ENCODE measurements around the gene RTN4RL1.

The RTN4RL1 gene

DNA sequence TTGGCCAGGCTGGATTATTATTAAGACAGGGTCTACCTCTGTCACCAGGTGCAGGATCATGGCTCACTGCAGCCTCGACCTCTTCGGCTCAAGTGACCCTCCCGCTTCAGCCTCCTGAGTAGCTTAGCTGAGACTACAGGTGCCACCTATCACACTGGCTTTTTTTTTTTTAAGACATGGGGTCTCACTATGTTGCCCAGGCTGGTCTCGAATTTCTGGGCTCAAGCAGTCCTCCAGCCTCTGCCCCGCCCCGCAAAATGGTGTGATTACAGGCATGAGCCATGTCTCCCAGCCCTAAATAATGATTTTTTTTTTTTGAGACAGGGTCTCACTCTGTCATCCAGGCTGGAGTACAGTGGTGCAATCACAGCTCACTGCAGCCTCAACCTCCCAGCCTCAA lies 22.5 kb upstream of the RTN4RL1 start:
- in situ Hi-C loops (cut with MboI; ENCODE audit: low sequenced_read_pairs) = no loop called here

DNA sequence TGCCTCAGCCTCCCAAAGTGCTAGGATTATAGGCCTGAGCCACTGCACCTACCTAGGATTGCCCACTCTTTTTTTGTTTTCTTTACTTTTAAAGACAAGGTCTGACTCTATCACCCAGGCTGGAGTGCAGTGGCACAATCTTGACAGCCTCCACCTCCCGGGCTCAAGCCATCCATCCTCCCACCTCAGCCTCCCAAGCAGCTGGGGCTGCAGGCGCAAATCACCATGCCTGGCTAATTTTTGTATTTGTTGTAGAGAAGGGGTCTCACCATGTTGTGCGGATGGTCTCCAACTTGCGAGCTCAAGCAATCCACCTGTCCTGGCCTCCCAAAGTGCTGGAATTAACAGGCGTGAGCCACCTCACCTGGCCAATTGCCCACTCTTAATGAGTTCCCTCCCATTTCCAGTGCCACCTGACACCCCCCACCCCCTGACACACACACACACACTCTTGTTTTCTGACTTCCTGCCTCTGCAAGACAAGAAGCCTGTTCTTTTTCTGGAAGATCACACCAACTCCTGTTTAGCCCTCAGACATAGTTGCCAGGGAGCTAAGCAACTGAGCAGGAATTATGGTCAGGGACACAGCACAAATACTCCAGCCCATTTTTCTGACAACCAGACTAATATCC lies 19.2 kb upstream of the RTN4RL1 start:
- in situ Hi-C loops (cut with MboI; ENCODE audit: low sequenced_read_pairs) = no loop called here

DNA sequence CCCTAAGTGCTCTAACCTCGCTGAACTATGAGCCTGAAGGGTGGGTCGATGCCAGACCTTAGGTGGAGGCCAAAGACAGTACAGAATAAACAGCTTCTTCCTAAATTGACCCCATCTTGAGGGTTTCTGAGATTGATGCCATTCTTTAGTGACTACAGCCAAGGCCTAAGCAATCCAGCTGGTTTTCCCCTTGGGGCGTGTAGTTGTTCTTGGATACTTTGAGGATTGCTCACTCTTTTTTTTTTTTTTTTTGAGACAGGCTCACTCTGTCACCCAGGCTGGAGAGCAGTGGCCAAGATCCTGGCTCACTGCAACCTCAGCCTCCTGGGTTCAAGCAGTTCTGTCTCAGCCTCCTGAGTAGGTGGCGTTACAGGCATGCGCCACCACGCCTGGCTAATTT lies 18.7 kb upstream of the RTN4RL1 start:
- in situ Hi-C loops (cut with MboI; ENCODE audit: low sequenced_read_pairs) = no loop called here

DNA sequence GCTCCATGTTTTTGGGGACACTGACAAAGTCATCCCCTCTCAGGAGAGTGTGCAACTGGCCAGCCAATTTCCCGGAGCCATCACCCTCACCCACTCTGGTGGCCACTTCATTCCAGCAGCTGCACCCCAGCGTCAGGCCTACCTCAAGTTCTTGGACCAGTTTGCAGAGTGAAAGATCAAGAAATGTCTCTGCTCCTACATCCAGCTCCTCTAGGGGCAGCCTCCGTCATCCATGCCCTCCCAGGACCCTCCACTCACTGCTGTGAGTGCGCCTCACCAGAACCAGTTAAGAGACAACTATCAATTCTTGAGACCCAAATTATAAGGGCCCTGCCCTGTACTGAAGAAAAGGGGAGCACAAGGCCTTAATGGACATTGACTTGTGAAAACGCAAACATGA lies 17.8 kb upstream of the RTN4RL1 start:
- in situ Hi-C loops (cut with MboI; ENCODE audit: low sequenced_read_pairs) = no loop called here

DNA sequence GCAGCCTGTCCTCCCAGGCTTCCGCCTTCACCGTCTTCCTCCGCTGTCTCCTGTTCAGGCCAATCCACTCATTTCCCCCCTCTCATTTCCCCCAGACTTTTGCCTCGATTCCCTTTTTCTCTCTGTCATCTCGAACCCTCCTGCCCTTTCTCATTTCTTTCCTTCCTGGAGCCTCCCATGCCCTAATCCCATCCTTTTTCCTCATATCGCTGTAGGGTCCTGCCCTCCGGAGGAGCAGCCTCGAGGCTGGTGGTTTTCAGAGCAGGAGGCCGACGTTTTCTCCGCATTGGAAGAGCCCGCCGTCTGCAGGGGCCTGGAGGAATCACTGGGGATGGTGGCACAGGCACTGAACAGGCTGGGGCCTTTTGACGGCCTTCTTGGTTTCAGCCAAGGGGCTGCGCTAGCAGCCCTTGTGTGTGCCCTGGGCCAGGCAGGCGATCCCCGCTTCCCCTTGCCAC lies 17.3 kb upstream of the RTN4RL1 start:
- in situ Hi-C loops (cut with MboI; ENCODE audit: low sequenced_read_pairs) = no loop called here

DNA sequence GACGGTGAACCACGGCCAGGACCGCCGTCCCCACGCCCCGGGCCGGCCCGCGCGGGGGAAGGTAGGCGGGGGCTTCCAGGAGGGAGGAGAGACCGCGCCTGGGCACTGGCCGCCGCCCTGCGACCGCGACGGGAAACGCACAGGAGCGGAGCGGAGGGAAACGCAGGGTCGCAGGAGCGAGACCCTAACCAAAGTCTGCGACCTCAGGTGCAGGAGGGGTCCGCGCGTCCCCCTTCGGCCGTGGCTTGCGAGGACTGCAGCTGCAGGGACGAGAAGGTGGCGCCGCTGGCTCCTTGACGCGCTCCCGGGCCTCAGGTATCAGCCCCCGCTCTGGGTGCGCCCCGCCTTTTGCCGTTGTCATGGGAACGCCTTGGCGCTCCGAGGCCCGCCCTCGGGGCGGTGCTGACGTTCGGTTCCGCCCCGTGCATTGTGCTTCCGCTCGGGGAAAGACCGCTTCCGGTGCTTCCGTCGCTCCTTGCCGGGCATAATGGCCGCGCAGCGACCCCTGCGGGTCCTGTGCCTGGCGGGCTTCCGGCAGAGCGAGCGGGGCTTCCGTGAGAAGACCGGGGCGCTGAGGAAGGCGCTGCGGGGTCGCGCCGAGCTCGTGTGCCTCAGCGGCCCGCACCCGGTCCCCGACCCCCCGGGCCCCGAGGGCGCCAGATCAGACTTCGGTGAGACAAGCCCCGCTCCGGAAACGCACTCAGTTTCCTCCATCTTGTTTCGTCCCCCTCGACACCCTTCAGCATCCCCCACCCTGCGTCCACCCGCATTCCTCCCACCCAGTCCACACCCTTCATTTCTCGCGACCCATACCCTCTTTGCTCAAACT lies 16.6 kb upstream of the RTN4RL1 start, which contains the start of gene OVCA2:
OVCA2 (plus strand) TSS at position 462 of the 829 bp plus-strand sequence; CDS start at position 488, 26 bp downstream.
- in situ Hi-C loops (cut with MboI; ENCODE audit: low sequenced_read_pairs) = no loop called here

DNA sequence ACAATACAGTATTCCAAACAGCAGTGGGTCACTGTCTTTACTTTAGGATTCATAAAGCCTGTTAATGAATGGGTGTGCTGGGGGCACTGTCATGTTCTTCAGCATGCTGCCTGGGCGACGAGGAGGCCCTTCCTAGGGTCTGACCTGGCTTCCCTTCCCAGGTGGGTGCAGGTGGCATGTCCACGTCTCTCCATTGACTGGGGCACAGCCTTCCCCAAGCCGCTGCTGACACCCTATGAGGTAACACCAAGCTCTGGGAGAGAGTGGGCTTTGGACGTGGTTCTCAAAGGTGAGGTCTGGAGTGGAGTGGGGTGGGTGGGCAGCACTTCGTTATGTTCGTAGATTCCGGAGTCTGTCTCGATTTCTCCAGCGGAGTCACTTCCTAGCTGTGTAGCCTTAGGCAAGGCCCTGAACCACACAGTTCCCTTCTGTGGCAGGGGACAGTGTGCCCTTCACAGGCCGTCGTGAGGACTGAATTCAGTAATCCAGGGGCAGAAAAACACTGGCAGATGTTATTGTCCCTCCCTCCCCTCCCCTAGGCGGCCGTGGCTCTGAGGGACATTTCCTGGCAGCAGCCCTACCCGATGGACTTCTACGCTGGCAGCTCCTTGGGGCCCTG lies 15.9 kb upstream of the RTN4RL1 start:
- in situ Hi-C loops (cut with MboI; ENCODE audit: low sequenced_read_pairs) = no loop called here

DNA sequence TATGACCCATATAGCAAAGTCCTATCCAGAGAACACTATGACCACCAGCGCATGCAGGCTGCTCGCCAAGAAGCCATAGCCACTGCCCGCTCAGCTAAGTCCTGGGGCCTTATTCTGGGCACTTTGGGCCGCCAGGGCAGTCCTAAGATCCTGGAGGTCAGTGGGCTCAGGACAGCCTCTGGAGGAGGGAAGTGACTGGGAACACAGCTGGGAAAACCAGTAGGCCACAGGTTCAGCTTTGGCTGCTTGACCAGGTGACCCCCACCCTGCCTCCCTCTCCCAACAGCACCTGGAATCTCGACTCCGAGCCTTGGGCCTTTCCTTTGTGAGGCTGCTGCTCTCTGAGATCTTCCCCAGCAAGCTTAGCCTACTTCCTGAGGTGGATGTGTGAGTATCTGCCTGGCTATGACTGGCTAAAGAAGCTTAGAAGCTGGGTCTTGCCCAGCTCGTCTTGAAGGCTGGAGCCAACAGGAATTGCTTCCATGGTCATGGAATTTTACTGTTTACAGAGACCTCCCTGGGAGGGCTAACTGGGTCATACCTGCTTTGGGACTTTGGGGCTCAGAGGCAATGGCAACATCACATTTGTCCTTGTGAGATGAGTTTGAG lies 15.2 kb upstream of the RTN4RL1 start:
- in situ Hi-C loops (cut with MboI; ENCODE audit: low sequenced_read_pairs) = no loop called here

DNA sequence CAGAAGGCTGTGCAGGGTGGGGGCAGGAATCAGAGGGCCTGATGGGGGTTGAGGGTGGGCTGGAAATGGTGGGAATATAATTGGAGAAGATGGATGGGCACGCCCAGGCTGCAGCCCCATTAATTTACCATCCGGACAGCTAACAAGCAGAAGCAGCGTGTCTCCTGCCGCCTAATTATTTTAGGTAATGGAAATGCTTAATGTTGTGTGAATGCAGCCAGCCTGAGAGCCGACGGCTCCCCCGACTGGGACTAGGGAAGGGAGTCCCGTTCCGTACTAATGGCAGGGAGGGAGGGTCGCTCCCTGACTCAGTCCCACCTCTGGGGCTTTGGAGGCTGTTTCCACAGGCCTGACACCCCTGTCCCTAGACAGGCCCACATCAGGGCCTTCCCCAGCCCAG lies 12.0 kb upstream of the RTN4RL1 start:
- in situ Hi-C loops (cut with MboI; ENCODE audit: low sequenced_read_pairs) = no loop called here

DNA sequence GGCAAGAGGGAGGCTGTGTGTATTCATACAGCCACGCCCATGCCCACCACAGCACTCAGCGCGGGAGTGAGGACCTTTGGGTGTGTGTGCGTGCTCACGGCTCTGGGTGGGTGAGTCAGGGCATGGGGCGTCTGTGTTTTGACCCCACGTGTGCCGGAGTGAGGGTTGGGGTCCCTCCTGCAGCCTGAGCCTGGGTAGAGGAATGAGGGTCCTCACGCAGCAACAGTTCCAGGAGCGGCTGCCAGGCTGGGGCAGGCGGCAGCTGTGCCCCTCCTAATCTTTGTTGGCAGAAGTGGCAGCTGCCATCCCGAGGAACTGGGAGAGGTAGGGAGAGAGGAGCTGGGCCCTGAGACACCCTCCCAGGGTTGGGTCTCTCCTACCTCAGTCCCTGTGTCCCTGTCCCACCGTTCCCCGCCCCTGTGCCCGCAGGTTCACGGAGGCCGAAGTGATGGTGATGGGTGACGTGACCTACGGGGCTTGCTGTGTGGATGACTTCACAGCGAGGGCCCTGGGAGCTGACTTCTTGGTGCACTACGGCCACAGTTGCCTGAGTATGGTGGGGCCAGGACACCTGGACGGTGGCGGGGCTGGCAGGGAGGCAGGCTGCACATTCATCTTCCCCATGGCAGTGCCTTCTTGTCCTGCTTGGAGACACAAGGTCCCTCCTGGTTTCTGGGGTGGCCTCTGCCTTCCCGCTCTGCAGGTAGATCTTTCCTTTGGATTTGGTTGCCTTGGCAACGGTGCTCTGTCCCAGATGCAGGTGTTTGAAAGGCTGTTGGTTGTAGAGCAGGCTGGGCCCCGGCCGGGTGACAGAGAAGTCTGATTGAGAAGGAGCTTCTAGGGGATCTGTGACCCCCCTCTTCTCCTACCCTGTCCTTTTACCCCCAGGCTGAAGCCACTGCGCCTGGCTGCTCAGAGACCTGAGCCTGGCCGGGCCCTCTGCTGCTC lies 10.7 kb upstream of the RTN4RL1 start:
- in situ Hi-C loops (cut with MboI; ENCODE audit: low sequenced_read_pairs) = no loop called here

DNA sequence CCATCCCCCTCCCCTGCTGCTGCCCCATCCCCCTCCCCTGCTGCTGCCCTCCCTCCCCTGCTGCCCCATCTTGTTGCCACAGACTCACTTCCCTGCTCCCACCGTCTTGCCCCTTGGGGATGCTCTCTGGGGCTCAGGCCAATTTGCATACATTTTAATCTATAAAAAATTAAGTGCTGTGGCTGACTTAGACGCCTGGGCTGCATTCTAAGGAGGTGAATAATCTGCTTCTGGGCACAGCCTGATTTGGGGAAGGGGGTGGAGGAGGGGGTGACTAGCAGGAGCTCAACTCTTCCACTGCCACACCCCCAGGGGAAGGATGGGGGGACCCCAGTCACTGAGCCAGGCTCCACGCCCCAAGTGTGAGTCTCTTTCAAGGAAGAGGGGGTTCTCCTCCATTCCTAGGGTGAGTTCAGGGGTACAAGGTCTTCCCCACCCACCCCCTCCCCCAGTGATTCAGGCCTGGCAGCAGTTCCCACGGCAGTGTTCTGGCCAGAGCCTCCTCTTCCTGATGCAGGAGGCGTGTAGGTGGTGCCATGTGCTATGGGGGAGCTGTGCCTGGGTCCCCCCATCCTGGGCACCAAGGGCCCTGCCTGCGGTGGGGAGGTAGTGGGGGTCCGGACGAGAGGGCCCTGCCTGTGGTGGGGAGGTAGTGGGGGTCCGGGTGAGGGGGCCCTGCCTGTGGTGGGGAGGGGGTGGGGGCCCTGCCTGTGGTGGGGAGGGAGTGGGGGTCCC lies 9.8 kb upstream of the RTN4RL1 start:
- in situ Hi-C loops (cut with MboI; ENCODE audit: low sequenced_read_pairs) = no loop called here

DNA sequence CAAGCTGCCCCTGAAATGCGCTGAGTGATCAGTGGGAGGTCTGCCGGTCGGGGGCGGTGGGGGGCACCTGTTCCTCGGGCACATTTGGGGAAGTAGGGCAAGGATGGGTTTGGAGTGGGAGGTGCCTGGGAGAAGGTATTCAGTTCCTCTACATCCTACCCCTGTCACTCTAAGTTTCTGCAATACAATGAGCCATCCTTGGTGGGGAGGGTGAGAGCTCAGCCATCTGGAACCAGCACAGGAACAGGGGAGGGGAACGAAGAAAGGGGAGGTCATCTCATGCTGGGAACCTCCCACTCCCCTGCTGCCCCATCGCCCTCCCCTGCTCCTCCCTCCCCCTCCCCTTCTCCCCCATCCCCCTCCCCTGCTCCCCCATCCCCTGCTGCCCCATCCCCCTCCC lies 9.0 kb upstream of the RTN4RL1 start:
- in situ Hi-C loops (cut with MboI; ENCODE audit: low sequenced_read_pairs) = no loop called here

DNA sequence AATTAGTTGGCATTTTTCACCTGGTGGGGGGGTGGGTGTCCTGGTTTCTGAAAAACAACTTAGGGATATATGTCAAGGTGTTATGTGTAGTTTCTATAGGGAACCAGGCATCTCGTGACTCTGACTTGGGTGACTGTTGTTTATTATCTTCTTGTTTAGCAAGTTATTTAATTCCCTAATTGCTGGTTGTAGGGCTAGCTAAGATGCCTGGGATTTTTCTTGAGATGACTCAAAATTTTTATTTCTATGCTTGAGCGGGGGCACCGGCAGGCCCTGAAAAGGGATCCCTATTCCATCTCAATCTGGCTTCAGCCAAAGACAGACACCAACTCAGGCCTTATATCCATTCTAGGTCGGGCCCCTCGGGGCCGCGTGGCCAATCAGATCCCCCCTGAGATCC lies 8.0 kb upstream of the RTN4RL1 start:
- in situ Hi-C loops (cut with MboI; ENCODE audit: low sequenced_read_pairs) = no loop called here

DNA sequence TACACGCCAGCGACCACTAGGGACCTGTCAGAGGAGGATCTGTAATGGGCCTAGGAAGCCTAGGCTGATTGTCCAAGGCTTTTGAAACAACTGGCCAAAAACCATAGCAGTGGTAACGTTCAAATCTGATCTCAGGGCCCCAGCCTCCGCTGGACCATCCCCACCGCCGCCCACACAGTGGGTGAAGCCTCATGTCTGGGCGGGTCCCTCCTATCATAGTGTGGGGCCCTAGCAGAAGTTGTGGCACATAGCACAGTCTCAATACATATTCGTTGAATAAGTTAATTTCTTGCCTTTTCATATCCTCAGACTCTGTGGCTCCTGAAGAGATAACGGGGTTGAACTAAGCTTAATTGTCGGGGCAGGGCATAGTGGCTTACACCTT lies 5.6 kb upstream of the RTN4RL1 start:
- in situ Hi-C loops (cut with MboI; ENCODE audit: low sequenced_read_pairs) = no loop called here

DNA sequence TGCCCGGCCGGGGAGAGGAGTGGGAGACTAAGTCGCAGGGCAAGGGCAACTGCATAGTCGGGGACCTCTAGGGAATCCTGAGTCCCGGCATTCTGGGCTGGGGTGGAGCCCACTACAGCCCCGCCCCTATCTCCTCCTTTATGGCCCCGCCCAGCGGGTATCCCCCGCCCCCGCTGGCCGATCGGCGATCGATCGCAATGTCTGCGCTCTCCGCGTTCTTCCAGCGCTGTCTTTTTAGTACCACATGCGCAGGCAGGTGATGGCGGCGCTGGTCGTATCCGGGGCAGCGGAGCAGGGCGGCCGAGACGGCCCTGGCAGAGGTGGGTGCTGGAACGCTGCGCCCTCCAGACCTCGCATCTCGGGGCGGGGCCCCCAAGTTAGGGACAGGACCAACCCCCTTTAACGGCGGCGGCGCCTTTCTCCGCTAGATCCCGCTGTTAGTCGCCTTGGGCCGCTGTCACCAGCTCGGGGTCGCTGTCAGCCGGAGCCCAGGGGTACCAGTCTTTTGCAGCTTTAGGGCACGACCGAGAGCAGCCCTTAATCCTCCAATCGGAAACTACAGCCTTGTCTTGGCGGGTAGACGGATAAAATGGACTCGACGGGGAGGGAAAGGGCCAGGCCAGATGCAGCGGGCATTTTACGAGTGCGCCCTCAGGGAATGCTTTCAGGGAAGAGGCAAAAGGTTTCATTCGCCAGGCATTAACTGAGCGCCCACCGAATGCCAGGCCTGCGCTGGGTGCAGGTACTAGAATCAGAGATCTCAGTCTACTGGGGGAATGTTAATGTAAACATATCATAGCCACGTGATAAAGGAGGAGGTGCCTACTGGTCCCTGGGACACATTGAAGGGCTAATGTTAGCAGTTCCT lies 5.0 kb upstream of the RTN4RL1 start, which contains the start of gene DPH1:
DPH1 (plus strand) TSS at position 243 of the 868 bp plus-strand sequence; CDS start at position 260, 17 bp downstream.
- in situ Hi-C loops (cut with MboI; ENCODE audit: low sequenced_read_pairs) = no loop called here

DNA sequence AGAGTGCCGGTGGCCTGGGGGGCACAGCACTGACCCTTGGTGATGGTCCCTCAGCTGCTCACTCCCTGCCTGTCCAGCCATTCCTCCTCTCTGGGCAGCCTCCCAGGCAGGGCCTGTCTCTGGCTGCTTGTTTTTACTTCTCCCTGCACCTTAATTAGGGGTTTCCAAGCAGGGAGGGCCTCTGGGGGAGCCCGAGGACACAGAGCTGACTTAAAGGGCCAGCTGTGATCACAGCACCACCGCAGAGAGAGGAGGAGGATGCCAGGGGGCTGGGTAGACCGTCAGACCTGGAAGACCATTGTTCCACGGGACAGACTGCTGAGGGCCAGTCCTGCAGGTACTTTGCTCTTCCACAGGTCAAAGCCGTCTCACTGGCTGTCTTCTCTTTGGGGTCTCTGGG lies 3.6 kb upstream of the RTN4RL1 start:
- in situ Hi-C loops (cut with MboI; ENCODE audit: low sequenced_read_pairs) = no loop called here

DNA sequence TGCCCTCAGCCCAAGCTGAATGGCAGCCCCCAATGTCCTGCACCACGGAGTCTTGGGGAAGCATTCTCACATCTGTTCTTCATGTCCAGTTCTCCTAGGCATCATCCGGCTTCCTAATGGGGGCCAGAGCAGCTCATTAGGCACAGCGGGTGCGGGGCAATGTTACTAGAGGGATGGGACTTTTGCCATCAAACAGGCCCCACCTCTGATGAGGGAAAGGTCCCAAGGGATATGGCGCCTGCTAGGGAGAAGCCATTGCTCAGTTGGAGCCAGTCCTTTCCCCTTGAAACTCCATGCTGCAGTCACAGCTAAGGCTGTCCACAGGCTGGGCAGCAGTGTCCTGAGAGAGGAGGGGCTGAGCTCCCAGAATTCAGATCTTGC lies 3.1 kb upstream of the RTN4RL1 start:
- in situ Hi-C loops (cut with MboI; ENCODE audit: low sequenced_read_pairs) = no loop called here

DNA sequence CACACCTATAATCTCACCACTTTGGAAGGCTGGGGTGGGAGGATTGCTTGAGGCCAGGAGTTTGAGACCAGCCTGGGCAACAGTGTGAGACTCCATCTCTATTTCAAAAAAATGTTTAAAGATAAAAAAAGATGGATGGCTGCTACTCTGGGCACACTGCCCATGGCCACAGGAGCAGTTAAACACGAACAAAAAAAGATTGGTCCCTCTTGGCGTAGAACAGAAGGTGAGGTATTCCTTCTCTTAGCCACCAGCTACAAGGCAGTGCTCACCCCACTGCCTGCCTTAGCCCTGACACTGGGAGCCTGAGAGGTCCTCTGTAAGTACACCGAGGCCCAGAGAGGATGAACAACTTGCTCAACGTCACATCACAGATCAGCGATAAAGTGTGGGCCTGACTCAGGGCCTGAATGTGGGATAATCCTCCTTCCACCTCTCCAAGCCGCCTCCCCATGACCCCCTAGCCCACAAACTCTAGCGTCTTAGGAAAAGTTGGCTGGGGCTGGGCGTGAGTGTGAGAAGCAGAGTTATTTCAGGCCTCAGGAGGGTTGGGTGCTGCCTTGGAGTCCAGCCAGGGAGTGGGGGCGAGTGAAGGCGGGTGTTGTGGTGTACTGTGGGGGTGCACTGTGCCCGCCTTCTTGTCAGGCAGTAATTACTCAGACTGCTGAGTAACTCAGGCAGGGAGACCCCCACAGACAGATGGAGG lies 2.5 kb upstream of the RTN4RL1 start:
- in situ Hi-C loops (cut with MboI; ENCODE audit: low sequenced_read_pairs) = no loop called here

All from HL-60/S4 treated with retinoic acid at 250 ng/mL for 4 days and 3 days (cell line).